OCI-LY7 (cell line): ENCODE data around the gene ANK3. TPM values are rescaled to one million over a fixed set of nuclear protein-coding genes. Genes with fewer than 3 reads are reported as not detected.

Experiments
- BruUV-seq: library from RNA; stranded (reverse); fragments of 400-500 nt; replicated peaks from 2 replicates; lab custom pipeline; 2021; lab: Mats Ljungman, UMichigan
- CTCF ChIA-PET: fragments of 300-600 bp; sonication (Branson Sonifier 250); formaldehyde crosslinking; loops from one replicate; lab custom pipeline; 2022; ENCODE audit warnings: antibody characterized with exemption; ENCODE audit not compliant: unreplicated experiment; lab: Charles Lee
- POLR2A ChIA-PET: fragments of 300-600 bp; sonication (Branson Sonifier 250); formaldehyde crosslinking; loops from one replicate; lab custom pipeline; 2022; ENCODE audit warnings: antibody characterized with exemption; lab: Charles Lee
- DNase-seq: peaks from one replicate; pipeline ENCODE4 v3.0.0-alpha.2; 2015; ENCODE audit warnings: low spot score
- H2AFZ ChIP-seq: fragments of 200-600 bp; sonication (generic), shearing (Covaris generic); 2 replicates; pipeline ENCODE4 v1.6.1; 2014; ENCODE audit warnings: mild to moderate bottlenecking, antibody characterized with exemption, low read length, moderate library complexity
- H3K27ac ChIP-seq: fragments of 200-600 bp; sonication (generic); 2 replicates; pipeline ENCODE4 v1.5.1; 2014; ENCODE audit warnings: mixed run types, low read depth, mild to moderate bottlenecking, moderate library complexity, low read length, inconsistent platforms; ENCODE audit not compliant: poor library complexity, severe bottlenecking
- H3K36me3 ChIP-seq: fragments of 200-600 bp; sonication (generic); 2 replicates; pipeline ENCODE4 v1.6.1; 2014; ENCODE audit warnings: mild to moderate bottlenecking, antibody characterized with exemption, low read length, moderate library complexity, mixed read lengths; ENCODE audit not compliant: insufficient read depth
- H3K4me1 ChIP-seq: fragments of 200-600 bp; sonication (generic); 2 replicates; pipeline ENCODE4 v1.5.1; 2014; ENCODE audit warnings: mild to moderate bottlenecking, low read length; ENCODE audit not compliant: insufficient read depth, poor library complexity, severe bottlenecking
- H3K4me2 ChIP-seq: fragments of 200-600 bp; sonication (generic); 2 replicates; pipeline ENCODE4 v1.6.1; 2014; ENCODE audit warnings: mild to moderate bottlenecking, low read length
- H3K4me3 ChIP-seq: fragments of 200-600 bp; sonication (generic); 2 replicates; pipeline ENCODE4 v1.5.1; 2014; ENCODE audit warnings: mild to moderate bottlenecking, low read depth, low read length; ENCODE audit not compliant: poor library complexity, severe bottlenecking
- H3K79me2 ChIP-seq: fragments of 200-600 bp; sonication (generic); 2 replicates; pipeline ENCODE4 v1.6.1; 2016; ENCODE audit warnings: low read depth, mild to moderate bottlenecking, low read length, moderate library complexity, mixed read lengths; ENCODE audit not compliant: insufficient read depth
- H3K9me2 ChIP-seq: fragments of 200-600 bp; sonication (generic); 2 replicates; pipeline ENCODE4 v1.6.1; 2016; ENCODE audit warnings: mild to moderate bottlenecking, low read length, mixed read lengths; ENCODE audit not compliant: insufficient read depth
- H3K9me3 ChIP-seq: fragments of 200-600 bp; sonication (generic); 2 replicates; pipeline ENCODE4 v1.6.1; 2014; ENCODE audit warnings: mild to moderate bottlenecking, mixed run types, low read length, mixed read lengths
- H4K20me1 ChIP-seq: fragments of 200-600 bp; sonication (generic); 2 replicates; pipeline ENCODE4 v1.6.1; 2014; ENCODE audit warnings: mild to moderate bottlenecking, antibody characterized with exemption, low read length, moderate library complexity, mixed read lengths; ENCODE audit not compliant: insufficient read depth
- EZH2phosphoT487 ChIP-seq: fragments of 200-600 bp; sonication (generic); IDR thresholded peaks from 2 replicates; pipeline ENCODE4 v1.6.1; 2018; ENCODE audit warnings: low read depth, borderline replicate concordance, mild to moderate bottlenecking, mixed run types, antibody characterized with exemption, low read length, moderate library complexity, mixed read lengths
- intact Hi-C: fragments of 100-400 bp; cut with micrococcal nuclease; formaldehyde crosslinking; loops from one replicate; pipeline ENCODE4 v1.10.0; 2022; ENCODE audit not compliant: unreplicated experiment
- total RNA-seq, 2 experiments: library from RNA; depleted of rRNA in 1 of 2; stranded (reverse); fragments of >200 nt in 1 of 2; shearing (Covaris generic) in 1 of 2; gene quantifications; 2 replicates each; pipeline ENCODE4 v1.2.3, GENCODE V29; 2014 to 2022
- TF ChIP-seq, protein P1 (sequence below): fragments of 200-600 bp; sonication (generic); conservative IDR thresholded peaks from 2 replicates; pipeline ENCODE4 v1.5.1; 2014; ENCODE audit warnings: mild to moderate bottlenecking, antibody characterized with exemption, low read length, moderate library complexity, mixed read lengths

Gene ANK3
- total RNA-seq, 2 experiments from 2014 or later, result 0.13 to 0.49 TPM

GRCh38 chr10:60351191-60351853 lies 38.4 kb downstream of the ANK3 start:
- ChIA-PET POLR2A (interaction anchor here (0.6 to 1.1 kb wide), 4 partner anchors 58 to 81 kb away, joined by 3 read pairs; no protein-coding TSS in a partner anchor), CTCF (interaction anchor here (0.6 kb wide), 1 partner anchor 273 kb away, joined by 3 read pairs; no protein-coding TSS in a partner anchor)
- Histone ChIP-seq H2AFZ (no peak overlapping the region), H3K9me2 (no peaks in the 10 kb centered on the region), H3K9me3 (no peaks in the 10 kb centered on the region), H3K4me3 (no peak overlapping the region), H3K36me3 (no peaks in the 10 kb centered on the region), H4K20me1 (no peaks in the 10 kb centered on the region), H3K27ac (no peak overlapping the region), H3K79me2 (no peaks in the 10 kb centered on the region), H3K4me2 (peak overlapping the region; percentile 29), H3K4me1 (peaks cover 11% of the 10 kb centered on the region)
- no peak for TF ChIP-seq EZH2phosphoT487
- TF ChIP-seq, protein P1, sequence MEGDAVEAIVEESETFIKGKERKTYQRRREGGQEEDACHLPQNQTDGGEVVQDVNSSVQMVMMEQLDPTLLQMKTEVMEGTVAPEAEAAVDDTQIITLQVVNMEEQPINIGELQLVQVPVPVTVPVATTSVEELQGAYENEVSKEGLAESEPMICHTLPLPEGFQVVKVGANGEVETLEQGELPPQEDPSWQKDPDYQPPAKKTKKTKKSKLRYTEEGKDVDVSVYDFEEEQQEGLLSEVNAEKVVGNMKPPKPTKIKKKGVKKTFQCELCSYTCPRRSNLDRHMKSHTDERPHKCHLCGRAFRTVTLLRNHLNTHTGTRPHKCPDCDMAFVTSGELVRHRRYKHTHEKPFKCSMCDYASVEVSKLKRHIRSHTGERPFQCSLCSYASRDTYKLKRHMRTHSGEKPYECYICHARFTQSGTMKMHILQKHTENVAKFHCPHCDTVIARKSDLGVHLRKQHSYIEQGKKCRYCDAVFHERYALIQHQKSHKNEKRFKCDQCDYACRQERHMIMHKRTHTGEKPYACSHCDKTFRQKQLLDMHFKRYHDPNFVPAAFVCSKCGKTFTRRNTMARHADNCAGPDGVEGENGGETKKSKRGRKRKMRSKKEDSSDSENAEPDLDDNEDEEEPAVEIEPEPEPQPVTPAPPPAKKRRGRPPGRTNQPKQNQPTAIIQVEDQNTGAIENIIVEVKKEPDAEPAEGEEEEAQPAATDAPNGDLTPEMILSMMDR, result no peak
- DNase-seq, result peak; percentile 1
- intact Hi-C loops, result loop anchor here (2.0 kb wide), 1 partner anchor 113 kb away; no protein-coding TSS in a partner anchor
- no TSS peak for BruUV-seq

- H3K9me2 ChIP-seq, result no peaks in the 10 kb centered on the region
- no peak overlapping the region for H3K27ac ChIP-seq
- TF ChIP-seq EZH2phosphoT487, result no peak
- H3K4me3 ChIP-seq, result no peak overlapping the region
- H3K4me1 ChIP-seq, result peaks cover 11% of the 10 kb centered on the region
- DNase-seq, result no peak
- no peaks in the 10 kb centered on the region for H4K20me1 ChIP-seq
- H2AFZ ChIP-seq, result no peak overlapping the region
- intact Hi-C loops, result loop anchor here (2.0 kb wide), 1 partner anchor 112 kb away; no protein-coding TSS in a partner anchor
- no peak overlapping the region for H3K4me2 ChIP-seq
- H3K79me2 ChIP-seq, result no peaks in the 10 kb centered on the region
- no peaks in the 10 kb centered on the region for H3K36me3 ChIP-seq
- CTCF ChIA-PET, result no interaction called here
- POLR2A ChIA-PET, result interaction anchor here (0.5 to 1.1 kb wide), 6 partner anchors 9 to 414 kb away, joined by 3 to 5 read pairs (median 3); no protein-coding TSS in a partner anchor
- BruUV-seq, result no TSS peak
- no peaks in the 10 kb centered on the region for H3K9me3 ChIP-seq
These were observed 39.3 kb downstream of the ANK3 start for GRCh38 chr10:60350400-60350799.

DNA sequence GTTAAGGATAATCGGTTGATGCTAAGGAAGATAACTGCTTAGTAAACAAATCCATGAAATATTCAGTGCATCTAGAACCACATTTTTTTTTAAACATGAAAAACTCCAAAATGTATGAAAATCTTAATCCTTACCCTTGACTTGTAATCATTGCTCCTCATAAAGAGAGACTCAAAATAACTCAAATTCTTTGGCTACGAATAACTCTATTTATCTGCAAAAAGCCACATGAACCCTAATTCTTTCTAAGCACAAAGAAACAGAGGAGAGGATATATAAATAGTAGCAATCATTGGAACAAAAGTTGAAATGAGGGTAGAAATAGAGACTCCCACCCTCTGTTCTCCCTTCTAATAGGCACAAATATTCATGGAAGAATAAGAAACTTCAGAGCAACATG lies 40.2 kb downstream of the ANK3 start:
- no TSS peak for BruUV-seq
- Histone ChIP-seq H3K79me2 (no peaks in the 10 kb centered on the region), H4K20me1 (no peaks in the 10 kb centered on the region), H3K27ac (no peak overlapping the region), H3K4me3 (no peak overlapping the region), H3K9me2 (no peaks in the 10 kb centered on the region), H3K4me1 (peaks cover 11% of the 10 kb centered on the region), H2AFZ (no peak overlapping the region), H3K9me3 (no peaks in the 10 kb centered on the region), H3K36me3 (no peaks in the 10 kb centered on the region), H3K4me2 (no peak overlapping the region)
- intact Hi-C loops, result no loop called here
- DNase-seq, result no peak
- CTCF ChIA-PET, result no interaction called here
- POLR2A ChIA-PET, result interaction anchor here (0.8 to 1.1 kb wide), 3 partner anchors 8 to 28 kb away, joined by 3 to 5 read pairs (median 3); no protein-coding TSS in a partner anchor
- no peak for TF ChIP-seq EZH2phosphoT487
- TF ChIP-seq, protein P1, result no peak
